Cardiac fibroblast (primary cell): ENCODE results near the gene RILPL1.
"Not testable (repeated sequence)": the region's sequence is repeated elsewhere in the genome, so short reads cannot be mapped to it uniquely, and the experiment has no call there.

Experiments used
- DNase-seq, 2 donors: peaks; one replicate each; pipeline versions ENCODE4 v3.0.0 to v3.0.0-alpha.2; 2010; ENCODE audit warnings: low read depth in 2 of 2
- H3K4me3 ChIP-seq, 2 donors: replicated peaks in 1 of 2; 1 replicate in 1 of 2; 2 replicates in 1 of 2; pipeline ENCODE4 v1.5.1; 2011; ENCODE audit warnings: low read depth in 2 of 2, low read length in 2 of 2, mild to moderate bottlenecking in 2 of 2, moderate library complexity in 1 of 2
- TF ChIP-seq, protein P1 (sequence below): IDR thresholded peaks from one replicate; pipeline ENCODE4 v1.5.1; 2011; ENCODE audit warnings: low read depth, mild to moderate bottlenecking, low read length, inconsistent platforms

Gene RILPL1

DNA sequence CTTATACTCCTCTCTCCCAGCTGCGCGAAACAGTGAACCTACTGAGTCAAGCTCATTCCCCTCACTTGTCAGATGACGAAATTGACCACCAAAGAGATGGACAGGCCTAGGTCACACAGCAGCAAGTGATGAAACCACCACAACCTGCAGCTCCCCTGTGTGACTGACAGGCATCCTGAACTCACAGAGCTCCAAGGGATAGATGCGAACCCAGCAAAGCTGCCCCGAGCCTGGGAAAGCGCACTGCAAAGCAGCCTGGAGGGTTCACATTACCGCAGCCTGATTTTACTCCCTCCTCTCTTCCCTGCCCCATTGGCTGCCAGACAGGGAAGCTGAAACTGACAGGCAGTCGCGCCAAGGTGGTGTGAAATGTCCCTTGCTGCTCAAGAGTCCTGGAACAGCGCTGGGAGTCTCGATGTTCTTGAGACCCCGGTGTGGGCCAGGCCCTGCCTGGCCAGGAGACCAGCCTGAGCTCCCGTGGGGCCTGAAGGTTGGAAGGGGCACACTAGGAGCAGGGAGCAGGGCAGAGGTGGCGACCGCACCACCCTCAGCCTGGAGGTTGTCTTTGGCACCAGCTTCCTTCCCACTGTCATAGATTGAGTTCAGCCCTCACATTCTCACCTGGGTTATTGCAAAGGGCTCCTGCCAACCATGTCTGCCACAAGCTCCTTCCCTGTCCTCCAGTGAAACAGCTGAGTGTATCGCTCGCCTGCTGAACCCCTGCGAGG is 39.2 kb downstream of the RILPL1 start:
- DNase-seq = no peak
- H3K4me3 ChIP-seq = no peak overlapping the region
- TF ChIP-seq, protein P1, sequence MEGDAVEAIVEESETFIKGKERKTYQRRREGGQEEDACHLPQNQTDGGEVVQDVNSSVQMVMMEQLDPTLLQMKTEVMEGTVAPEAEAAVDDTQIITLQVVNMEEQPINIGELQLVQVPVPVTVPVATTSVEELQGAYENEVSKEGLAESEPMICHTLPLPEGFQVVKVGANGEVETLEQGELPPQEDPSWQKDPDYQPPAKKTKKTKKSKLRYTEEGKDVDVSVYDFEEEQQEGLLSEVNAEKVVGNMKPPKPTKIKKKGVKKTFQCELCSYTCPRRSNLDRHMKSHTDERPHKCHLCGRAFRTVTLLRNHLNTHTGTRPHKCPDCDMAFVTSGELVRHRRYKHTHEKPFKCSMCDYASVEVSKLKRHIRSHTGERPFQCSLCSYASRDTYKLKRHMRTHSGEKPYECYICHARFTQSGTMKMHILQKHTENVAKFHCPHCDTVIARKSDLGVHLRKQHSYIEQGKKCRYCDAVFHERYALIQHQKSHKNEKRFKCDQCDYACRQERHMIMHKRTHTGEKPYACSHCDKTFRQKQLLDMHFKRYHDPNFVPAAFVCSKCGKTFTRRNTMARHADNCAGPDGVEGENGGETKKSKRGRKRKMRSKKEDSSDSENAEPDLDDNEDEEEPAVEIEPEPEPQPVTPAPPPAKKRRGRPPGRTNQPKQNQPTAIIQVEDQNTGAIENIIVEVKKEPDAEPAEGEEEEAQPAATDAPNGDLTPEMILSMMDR = no peak

DNA sequence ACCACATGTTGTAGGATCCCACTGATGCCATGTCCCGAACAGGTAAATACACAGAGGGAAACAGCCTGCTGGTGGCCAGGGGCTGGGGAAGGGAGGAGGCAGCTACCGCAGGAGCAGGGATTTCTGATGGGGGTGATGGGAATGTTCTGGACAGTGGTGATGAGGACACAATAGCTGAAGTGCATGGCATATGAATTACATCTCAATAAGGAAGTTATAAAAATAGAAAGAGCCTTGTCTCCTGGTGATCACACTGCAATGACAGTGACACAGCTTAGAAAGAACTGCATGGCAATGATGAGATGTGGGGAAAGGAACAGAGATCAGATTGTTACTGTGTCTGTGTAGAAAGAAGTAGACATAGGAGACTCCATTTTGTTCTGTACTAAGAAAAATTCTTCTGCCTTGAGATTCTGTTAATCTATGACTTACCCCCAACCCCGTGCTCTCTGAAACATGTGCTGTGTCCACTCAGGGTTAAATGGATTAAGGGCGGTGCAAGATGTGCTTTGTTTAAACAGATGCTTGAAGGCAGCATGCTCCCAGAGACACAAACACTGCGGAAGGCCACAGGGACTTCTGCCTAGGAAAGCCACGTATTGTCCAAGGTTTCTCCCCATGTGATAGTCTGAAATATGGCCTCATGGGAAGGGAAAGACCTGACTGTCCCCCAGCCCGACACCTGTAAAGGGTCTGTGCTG is 41.0 kb downstream of the RILPL1 start:
- not testable (repeated sequence) for H3K4me3 ChIP-seq, DNase-seq

DNA sequence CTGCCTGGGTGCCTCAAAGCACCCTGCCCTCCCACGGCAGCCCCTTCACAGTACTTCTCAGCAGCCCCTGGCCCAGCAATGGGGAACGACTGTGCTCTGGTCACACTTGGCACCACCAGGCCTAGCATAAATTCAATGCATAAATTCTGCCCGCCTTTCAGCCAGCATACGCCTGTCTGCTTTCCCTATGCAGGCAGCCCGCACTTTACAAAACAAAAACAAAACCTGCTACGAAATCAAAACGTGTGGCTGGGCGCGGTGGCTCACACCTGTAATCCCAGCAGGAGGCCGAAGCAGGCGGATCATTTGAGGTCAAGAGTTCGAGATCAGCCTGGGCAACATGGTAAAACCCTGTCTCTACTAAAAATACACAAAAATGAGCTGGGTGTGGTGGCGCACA is 42.0 kb downstream of the RILPL1 start:
- H3K4me3 ChIP-seq = no peak overlapping the region
- no peak for DNase-seq
- TF ChIP-seq, protein P1 = no peak

DNA sequence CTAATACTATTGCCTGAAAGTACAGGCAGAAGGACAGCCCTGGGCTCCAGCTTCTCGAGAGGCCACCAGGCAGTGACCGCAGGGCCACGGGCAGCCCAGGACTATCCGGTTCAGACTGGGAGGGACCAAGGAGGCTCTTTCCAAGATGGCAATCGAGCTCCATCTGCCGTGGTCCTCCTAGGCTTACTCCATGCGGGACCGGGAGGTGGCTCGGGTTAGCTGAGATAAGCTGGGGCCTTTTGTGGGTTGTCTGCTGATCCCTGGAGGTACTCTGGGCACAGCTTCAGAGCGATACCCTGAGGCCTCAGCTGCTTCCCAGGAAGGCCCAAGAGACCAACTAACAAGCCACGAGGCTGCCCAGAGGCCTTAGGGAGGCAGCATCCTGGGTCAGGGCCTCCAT is 42.5 kb downstream of the RILPL1 start:
- TF ChIP-seq, protein P1 = no peak
- no peak for DNase-seq
- H3K4me3 ChIP-seq = no peak overlapping the region

DNA sequence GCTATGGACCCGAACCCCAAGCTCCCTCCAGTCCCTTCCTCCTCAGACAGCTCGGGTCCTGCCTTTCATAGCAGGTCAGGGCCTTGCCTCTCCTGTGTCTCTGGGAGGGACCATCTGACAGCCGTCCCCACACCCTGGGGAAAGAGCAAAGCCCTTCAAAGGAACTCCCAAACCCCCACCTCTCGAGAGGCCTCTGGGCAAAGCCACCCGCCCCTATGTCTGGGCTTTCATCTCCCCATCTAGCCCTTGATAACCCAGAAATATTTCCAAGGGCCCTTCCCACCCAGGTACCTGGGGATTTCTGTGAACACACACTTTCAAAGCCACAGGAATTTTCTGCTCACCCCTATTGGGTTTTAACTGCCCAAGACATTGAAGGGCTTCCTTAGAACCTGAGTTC is 43.4 kb downstream of the RILPL1 start:
- H3K4me3 ChIP-seq = no peak overlapping the region
- TF ChIP-seq, protein P1 = no peak

DNA sequence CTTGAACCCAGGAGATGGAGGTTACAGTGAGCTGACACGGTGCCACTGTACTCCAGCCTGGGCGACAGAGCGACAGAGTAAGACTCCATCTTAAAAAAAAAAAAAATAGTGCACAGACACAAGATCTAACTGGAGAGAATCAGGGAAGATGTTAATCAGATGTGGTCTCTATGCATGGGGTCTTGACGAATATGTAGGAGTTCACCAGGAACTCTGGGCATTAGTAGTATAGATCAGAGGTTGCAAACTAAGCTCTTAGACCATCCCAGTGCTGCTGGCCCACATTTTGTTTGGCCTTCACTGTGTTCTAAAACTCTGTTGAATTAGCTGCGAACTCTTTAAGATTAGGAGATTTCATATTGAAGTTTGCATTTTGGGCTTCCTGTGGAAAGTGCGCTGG is 43.9 kb downstream of the RILPL1 start:
- no peak overlapping the region for H3K4me3 ChIP-seq
- TF ChIP-seq, protein P1 = no peak
- no peak for DNase-seq

More for the DNA sequence above, 43.4 kb downstream of the RILPL1 start:
- no peak for DNase-seq

DNA sequence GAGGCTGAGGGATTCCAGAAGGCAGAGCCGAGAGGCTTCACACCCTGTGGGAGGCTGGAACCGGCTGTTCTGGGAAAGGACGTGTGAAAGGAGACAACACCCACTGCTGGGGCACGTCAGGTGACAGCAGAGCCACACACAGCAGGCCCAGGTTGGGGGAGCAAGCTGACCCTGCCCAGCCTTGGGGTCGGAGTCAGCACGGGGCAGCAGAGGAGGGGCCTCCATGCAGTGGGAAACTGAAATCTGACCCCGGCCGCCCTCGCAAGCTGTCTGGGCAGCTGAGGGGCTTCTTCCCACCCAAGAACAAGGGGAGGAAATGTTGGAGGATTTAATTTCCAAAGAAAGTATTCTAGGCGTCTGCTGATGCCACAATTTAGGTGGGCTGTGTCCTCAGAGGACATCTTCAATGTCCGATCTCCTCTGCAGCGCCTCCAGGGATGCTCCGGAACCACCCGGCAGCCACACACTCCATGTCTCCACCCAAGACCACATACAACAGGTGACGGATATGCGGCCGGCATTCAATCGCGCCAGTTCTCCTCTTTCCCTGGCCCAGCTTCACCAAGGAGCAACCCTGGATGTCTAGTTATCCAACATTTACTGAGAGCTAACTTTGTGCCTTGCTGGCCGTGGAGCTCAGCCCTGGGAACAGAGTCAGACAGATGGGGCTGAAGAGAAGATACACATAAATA is 44.8 kb downstream of the RILPL1 start:
- no peak overlapping the region for H3K4me3 ChIP-seq
- DNase-seq = no peak
- TF ChIP-seq, protein P1 = no peak
